GM23338 (cell line): Measurements from ENCODE around the gene MAP4K4. TPM values are rescaled to one million over a fixed set of nuclear protein-coding genes. Genes with fewer than 3 reads are reported as not detected.

Experiments used
- ATAC-seq: fragments of 200-7000 bp; cut with Tn5 transposase; 3 replicates; pipeline ENCODE4 v1.9.1; 2020
- DNase-seq: peaks from one replicate; pipeline ENCODE4 v3.0.0-alpha.2; 2015; ENCODE audit warnings: low spot score
- H2AFZ ChIP-seq: fragments of 200-600 bp; sonication (generic); 2 replicates; pipeline ENCODE4 v1.8.0; 2016; ENCODE audit warnings: antibody characterized with exemption, mild to moderate bottlenecking, moderate library complexity
- H3F3A ChIP-seq: fragments of 200-600 bp; sonication (generic); replicated peaks from 2 replicates; pipeline ENCODE4 v1.8.0; 2017; ENCODE audit warnings: antibody characterized with exemption, mixed run types, low read depth
- H3K27ac ChIP-seq: fragments of 200-600 bp; sonication (generic); 2 replicates; pipeline ENCODE4 v1.6.1; 2016; ENCODE audit warnings: low read depth
- H3K27me3 ChIP-seq: fragments of 200-600 bp; sonication (generic); 2 replicates; pipeline ENCODE4 v1.8.0; 2016; ENCODE audit warnings: mild to moderate bottlenecking, mixed run types, moderate library complexity; ENCODE audit not compliant: insufficient read depth
- H3K36me3 ChIP-seq: fragments of 200-600 bp; sonication (generic); 2 replicates; pipeline ENCODE4 v1.8.0; 2016; ENCODE audit warnings: mild to moderate bottlenecking; ENCODE audit not compliant: insufficient read depth
- H3K4me1 ChIP-seq: fragments of 200-600 bp; sonication (generic); 2 replicates; pipeline ENCODE4 v1.8.0; 2016; ENCODE audit warnings: mild to moderate bottlenecking, moderate library complexity; ENCODE audit not compliant: insufficient read depth
- H3K4me2 ChIP-seq: fragments of 200-600 bp; sonication (generic); 2 replicates; pipeline ENCODE4 v1.7.1; 2017; ENCODE audit warnings: mixed run types
- H3K4me3 ChIP-seq: fragments of 200-600 bp; sonication (generic); 2 replicates; pipeline ENCODE4 v1.6.1; 2016; ENCODE audit warnings: mixed run types
- H3K79me2 ChIP-seq: fragments of 200-600 bp; sonication (generic); replicated peaks from 2 replicates; pipeline ENCODE4 v1.8.0; 2017; ENCODE audit warnings: mild to moderate bottlenecking; ENCODE audit not compliant: insufficient read depth
- H3K9me2 ChIP-seq: fragments of 200-600 bp; sonication (generic); 2 replicates; pipeline ENCODE4 v1.8.0; 2017; ENCODE audit not compliant: insufficient read depth
- H4K20me1 ChIP-seq: fragments of 200-600 bp; sonication (generic); replicated peaks from 2 replicates; pipeline ENCODE4 v1.8.0; 2017; ENCODE audit warnings: mild to moderate bottlenecking; ENCODE audit not compliant: insufficient read depth
- H3K27ac Mint-ChIP-seq: 2 replicates; pipeline ENCODE4 v1.8.0; 2020; ENCODE audit warnings: inconsistent platforms, mild to moderate bottlenecking, moderate library complexity, mixed read lengths
- H3K27me3 Mint-ChIP-seq: 3 replicates; pipeline ENCODE4 v1.8.0; 2022; ENCODE audit warnings: low read depth, mild to moderate bottlenecking, moderate library complexity, mixed read lengths, inconsistent platforms; ENCODE audit not compliant: insufficient read depth, poor library complexity
- H3K36me3 Mint-ChIP-seq: 3 replicates; pipeline ENCODE4 v1.8.0; 2021; ENCODE audit warnings: low read depth, mild to moderate bottlenecking, inconsistent platforms, moderate library complexity, mixed read lengths
- H3K4me1 Mint-ChIP-seq: 3 replicates; pipeline ENCODE4 v1.8.0; 2020; ENCODE audit warnings: mild to moderate bottlenecking, inconsistent platforms, mixed read lengths
- H3K4me3 Mint-ChIP-seq: 3 replicates; pipeline ENCODE4 v1.8.0; 2021; ENCODE audit warnings: moderate library complexity, mild to moderate bottlenecking, inconsistent platforms, mixed read lengths
- H3K9me3 Mint-ChIP-seq: 3 replicates; pipeline ENCODE4 v1.8.0; 2020; ENCODE audit warnings: moderate library complexity, mild to moderate bottlenecking, inconsistent platforms, mixed read lengths
- EZH2phosphoT487 ChIP-seq: fragments of 200-600 bp; sonication (generic); IDR thresholded peaks from one replicate; pipeline ENCODE4 v1.8.1; 2018; ENCODE audit warnings: antibody characterized with exemption; ENCODE audit not compliant: unreplicated experiment
- JUNB ChIP-seq: IDR thresholded peaks from one replicate; pipeline ENCODE4 v1.6.1; 2016; ENCODE audit warnings: antibody characterized with exemption; ENCODE audit not compliant: unreplicated experiment
- REST ChIP-seq: IDR thresholded peaks from one replicate; pipeline ENCODE4 v1.6.1; 2018; ENCODE audit warnings: antibody characterized with exemption; ENCODE audit not compliant: unreplicated experiment
- ZNF114 ChIP-seq: fragments of 250-450 bp; sonication (Bioruptor Pico); IDR thresholded peaks from 2 replicates; pipeline ENCODE4 v1.5.0; 2020; ENCODE audit warnings: mild to moderate bottlenecking, moderate library complexity
- ZNF462 ChIP-seq: fragments of 250-450 bp; sonication (Bioruptor Pico); IDR thresholded peaks from 2 replicates; pipeline ENCODE4 v1.5.0; 2020; ENCODE audit warnings: mild to moderate bottlenecking, moderate library complexity
- polyA plus RNA-seq: library from polyadenylated mRNA; unstranded; fragments of >200 nt; fragmentation: Nextera tagmentation; extraction: Ambion mirVana; gene quantifications from 2 replicates; pipeline ENCODE4 v1.2.1, GENCODE V29; 2016
- total RNA-seq: library from RNA; depleted of rRNA; stranded (reverse); fragments of >200 nt; shearing (Covaris generic); gene quantifications from 2 replicates; pipeline ENCODE4 v1.2.3, GENCODE V29; 2014

MAP4K4 gene
- total and polyA plus RNA-seq, 2 experiments from 2014 or later = 34.6 to 99.2 TPM

GRCh38 chr2:101690547-101691152, 6.9 kb upstream of the MAP4K4 start (continued):
- TF ChIP-seq ZNF462 (CRISPR knock-in tag) = no peak
- no peak for TF ChIP-seq REST
- no peak for TF ChIP-seq ZNF114 (CRISPR knock-in tag)

- Histone ChIP-seq H3K79me2 (no peaks in the 10 kb centered on the region), H3K4me2 (no peak overlapping the region), H4K20me1 (no peaks in the 10 kb centered on the region), H3F3A (peaks cover 8% of the 10 kb centered on the region; the same call in 1 of the 2 replicates), H3K4me3 (no peak overlapping the region), H3K27ac (no peak overlapping the region), H3K9me2 (no peaks in the 10 kb centered on the region), H3K27me3 (no peaks in the 10 kb centered on the region), H2AFZ (no peak overlapping the region), H3K4me1 (peaks cover 6% of the 10 kb centered on the region), H3K36me3 (no peaks in the 10 kb centered on the region)
- ATAC-seq (no peak), DNase-seq (no peak)
- peaks cover 6% of the 10 kb centered on the region for H3K27me3 Mint-ChIP-seq
- H3K36me3 Mint-ChIP-seq = no peaks in the 10 kb centered on the region
- no peak overlapping the region for H3K4me3 Mint-ChIP-seq
- H3K27ac Mint-ChIP-seq = no peak overlapping the region
- peaks cover 7% of the 10 kb centered on the region; the same call in 2 of the 3 replicates for H3K4me1 Mint-ChIP-seq
- TF ChIP-seq EZH2phosphoT487 = no peak
- TF ChIP-seq JUNB = no peak
- no peak for TF ChIP-seq ZNF114 (CRISPR knock-in tag)
- H3K9me3 Mint-ChIP-seq = no peaks in the 10 kb centered on the region; the same call in 1 of the 3 replicates
Measured at GRCh38 chr2:101692041-101692440, 5.5 kb upstream of the MAP4K4 start.
